G401 (cell line): Measurements from ENCODE around the gene MAGI2. TPM values are rescaled to one million over a fixed set of nuclear protein-coding genes. Genes with fewer than 3 reads are reported as not detected.
"Not testable (repeated sequence)": the region's sequence is repeated elsewhere in the genome, so short reads cannot be mapped to it uniquely, and the experiment has no call there.

Source experiments
- DNase-seq: peaks from one replicate; pipeline ENCODE4 v3.0.0-alpha.2; 2015; ENCODE audit warnings: low spot score
- in situ Hi-C: cut with HindIII; loops from 2 replicates; pipeline ENCODE4 v1.10.0; 2016; ENCODE audit warnings: low sequenced_read_pairs, mixed read lengths
- total RNA-seq: library from RNA; depleted of rRNA; stranded (reverse); fragments of >200 nt; shearing (Covaris generic); gene quantifications from 2 replicates; pipeline ENCODE4 v1.2.3, GENCODE V29; 2014

The MAGI2 gene
- total RNA-seq, 1 experiment from 2014 or later = not detected

GRCh38 chr7:79036356-79036755, 417.1 kb downstream of the MAGI2 start:
- DNase-seq = no peak

DNA sequence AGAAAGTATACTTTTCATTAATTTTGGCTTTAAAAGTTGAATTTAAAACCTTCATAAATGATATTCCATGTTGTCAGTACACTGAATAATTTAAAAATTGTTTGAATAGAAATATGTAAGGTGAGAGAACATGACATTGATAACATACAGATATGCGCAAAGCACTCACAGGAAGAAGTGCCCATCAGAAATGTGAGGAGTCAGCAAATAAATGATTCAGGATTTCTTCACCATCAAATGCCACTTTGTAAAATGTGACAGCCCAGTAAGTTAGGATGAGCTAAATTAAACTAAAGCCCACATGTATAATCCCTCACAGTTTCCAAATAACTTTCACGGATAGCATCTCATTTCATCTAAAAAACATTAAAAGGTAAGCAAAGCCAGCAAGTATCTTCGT, 417.6 kb downstream of the MAGI2 start:
- in situ Hi-C loops = no loop called here

More at GRCh38 chr7:79036356-79036755, 417.1 kb downstream of the MAGI2 start:
- in situ Hi-C loops = no loop called here

GRCh38 chr7:79034730-79035129, 418.7 kb downstream of the MAGI2 start:
- no peak for DNase-seq
- in situ Hi-C loops = no loop called here

More for the DNA sequence above, 417.6 kb downstream of the MAGI2 start:
- DNase-seq = no peak

DNA sequence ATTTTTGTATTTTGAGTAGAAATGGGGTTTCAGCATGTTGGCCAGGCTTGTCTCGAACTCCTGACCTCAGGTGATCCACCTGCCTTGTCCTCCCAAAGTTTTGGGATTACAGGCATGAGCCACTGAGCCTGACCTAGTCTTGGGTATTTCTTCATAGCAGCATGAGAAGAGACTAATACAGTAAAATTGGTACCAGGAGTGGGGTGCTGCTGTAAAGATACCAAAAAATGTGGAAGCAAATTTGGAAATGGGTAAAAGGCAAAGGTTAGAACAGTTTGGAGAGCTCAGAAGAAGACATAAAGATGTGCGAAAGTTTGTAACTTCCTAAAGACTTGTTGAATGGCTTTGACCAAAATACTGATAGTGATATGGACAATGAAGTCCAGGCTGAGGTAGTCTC, 433.8 kb downstream of the MAGI2 start:
- in situ Hi-C loops, DNase-seq: not testable (repeated sequence)

- DNase-seq = no peak
- in situ Hi-C loops = no loop called here
Measured at GRCh38 chr7:79011921-79012320, 441.5 kb downstream of the MAGI2 start.

GRCh38 chr7:79009647-79010046, 443.8 kb downstream of the MAGI2 start:
- in situ Hi-C loops = no loop called here
- no peak for DNase-seq

- in situ Hi-C loops = no loop called here
- DNase-seq = peak; percentile 73
Measured at GRCh38 chr7:79008786-79009185, 444.7 kb downstream of the MAGI2 start.

- in situ Hi-C loops = no loop called here
- no peak for DNase-seq
Measured at GRCh38 chr7:78996013-78996412, 457.5 kb downstream of the MAGI2 start.

DNA sequence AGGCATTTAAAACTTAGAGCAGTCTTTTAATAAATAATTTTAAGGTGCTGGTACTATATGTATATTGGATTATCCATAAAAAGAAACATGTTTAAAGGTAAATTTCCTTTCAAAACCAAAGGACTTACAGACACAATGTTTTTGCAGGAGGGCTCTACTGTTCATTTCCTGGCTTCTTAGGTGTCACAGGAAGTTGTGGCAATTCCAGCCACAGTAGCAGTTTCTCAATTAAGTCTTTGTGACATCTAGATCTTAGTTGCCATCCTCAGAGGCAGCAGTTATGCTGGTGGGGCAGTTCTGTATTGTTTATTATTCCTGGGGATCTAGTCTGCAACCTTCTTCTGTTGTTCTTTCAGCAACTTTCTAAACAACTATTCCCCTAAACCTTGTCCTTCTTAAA, 460.1 kb downstream of the MAGI2 start:
- in situ Hi-C loops = no loop called here
- no peak for DNase-seq

DNA sequence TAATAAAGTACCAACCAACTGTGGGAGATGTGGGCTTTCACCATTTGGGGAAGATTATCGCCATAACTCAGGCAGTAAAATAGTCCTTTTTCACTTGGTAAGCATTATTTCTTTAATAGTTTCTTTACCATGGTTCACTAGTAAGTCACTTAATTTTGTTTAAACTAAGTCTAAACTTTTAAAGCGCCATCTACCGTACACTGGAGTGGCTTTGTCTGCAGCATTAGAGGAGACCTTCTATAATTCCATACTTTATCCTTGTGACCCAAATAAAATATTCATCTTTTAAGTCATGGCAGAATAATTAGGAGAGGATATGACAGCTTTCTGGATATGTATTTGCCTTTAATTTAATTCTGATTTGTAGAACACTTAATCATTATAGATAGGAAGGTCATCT, 468.0 kb downstream of the MAGI2 start:
- DNase-seq = no peak

GRCh38 chr7:78983483-78983882, 470.0 kb downstream of the MAGI2 start:
- in situ Hi-C loops = no loop called here

More for the DNA sequence above, 468.0 kb downstream of the MAGI2 start:
- in situ Hi-C loops = no loop called here

GRCh38 chr7:78970440-78970916, 483.0 kb downstream of the MAGI2 start:
- no peak for DNase-seq
- in situ Hi-C loops = no loop called here

More at GRCh38 chr7:78983483-78983882, 470.0 kb downstream of the MAGI2 start:
- DNase-seq = no peak

GRCh38 chr7:78968951-78969350, 484.5 kb downstream of the MAGI2 start:
- DNase-seq = no peak
- in situ Hi-C loops = no loop called here

- DNase-seq, in situ Hi-C loops: not testable (repeated sequence)
Measured at GRCh38 chr7:78967561-78967960, 485.9 kb downstream of the MAGI2 start.

- DNase-seq = no peak
- in situ Hi-C loops = no loop called here
Measured at GRCh38 chr7:78967046-78967445, 486.4 kb downstream of the MAGI2 start.

- DNase-seq = no peak
- in situ Hi-C loops = no loop called here
Measured at GRCh38 chr7:78959477-78959876, 494.0 kb downstream of the MAGI2 start.

GRCh38 chr7:78955329-78955728, 498.1 kb downstream of the MAGI2 start:
- DNase-seq = no peak
- in situ Hi-C loops = no loop called here

DNA sequence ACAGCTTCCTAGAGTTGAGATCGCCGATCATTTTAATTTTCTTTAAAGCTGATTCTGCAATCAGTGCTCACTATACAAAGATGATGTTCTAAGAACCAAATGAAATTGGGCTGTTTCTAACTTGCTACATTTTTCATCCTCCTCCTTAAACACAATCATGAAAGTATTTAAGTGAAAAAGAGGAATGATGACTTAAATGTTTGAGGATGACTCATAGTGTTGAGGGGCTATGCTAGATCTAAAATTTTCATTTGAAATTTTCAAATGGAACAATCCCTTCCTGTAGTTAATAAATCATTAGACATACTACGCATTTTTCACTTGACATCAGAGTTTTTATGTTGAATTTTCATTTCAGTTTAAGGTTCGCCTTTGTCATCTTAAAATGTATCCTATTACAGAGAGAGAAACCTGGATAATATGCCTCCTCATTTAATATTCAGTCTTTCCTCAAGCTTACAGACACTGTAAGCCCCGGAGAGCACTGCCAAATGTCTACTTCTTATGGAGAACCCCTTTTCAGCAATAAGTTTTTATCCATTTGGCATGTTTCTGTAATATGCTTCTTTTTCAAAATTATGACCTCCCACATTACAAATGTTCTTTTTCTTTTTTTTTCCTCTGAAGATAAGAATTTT, 499.6 kb downstream of the MAGI2 start:
- in situ Hi-C loops = no loop called here
- DNase-seq = no peak

DNA sequence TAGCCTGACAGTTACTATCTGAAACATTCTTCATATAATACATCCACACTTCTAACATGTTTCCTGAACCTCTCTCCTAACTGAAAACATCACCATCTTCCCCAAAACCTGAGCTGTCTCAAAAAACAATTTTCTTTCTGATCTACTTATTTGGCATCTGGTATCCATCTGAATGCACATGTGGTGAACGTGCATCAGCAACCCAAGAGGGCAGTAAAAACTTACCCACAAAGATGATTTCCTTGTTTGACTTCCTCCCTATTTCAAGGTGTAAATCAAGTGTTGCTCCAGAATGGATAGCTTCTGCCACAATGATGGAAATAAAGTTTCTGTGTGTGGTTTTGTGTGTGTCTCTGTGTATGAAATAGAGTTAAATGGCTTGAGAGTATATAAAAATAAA, 500.4 kb downstream of the MAGI2 start:
- in situ Hi-C loops = no loop called here
- DNase-seq = no peak

GRCh38 chr7:78939669-78940068, 513.8 kb downstream of the MAGI2 start:
- no peak for DNase-seq
- in situ Hi-C loops = no loop called here

DNA sequence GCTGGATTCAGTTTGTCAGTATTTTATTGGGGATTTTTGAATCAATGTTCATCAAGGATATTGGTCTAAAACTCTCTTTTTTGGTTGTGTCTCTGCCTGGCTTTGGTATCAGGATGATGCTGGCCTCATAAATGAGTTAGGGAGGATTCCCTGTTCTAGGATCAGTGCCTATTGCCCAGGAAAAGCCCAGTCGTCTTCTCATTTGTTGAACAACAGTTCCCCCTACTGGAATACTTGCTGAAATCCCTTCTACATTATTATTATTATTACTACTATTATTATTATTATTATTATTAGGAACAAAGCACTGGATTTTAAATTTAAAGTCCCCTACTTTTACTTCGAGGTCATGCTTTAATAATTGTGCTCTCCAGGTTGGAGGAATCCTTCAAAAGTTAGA, 528.9 kb downstream of the MAGI2 start:
- no peak for DNase-seq
- in situ Hi-C loops = no loop called here
